Measurements from ENCODE around the gene RCOR2. TPM values are rescaled to one million over a fixed set of nuclear protein-coding genes. Genes with fewer than 3 reads are reported as not detected.

RCOR2 gene
- total RNA-seq, 2 donors from 2014 or later: 0.64 to 3.3 TPM

- Histone ChIP-seq H3K27ac (no peak overlapping the region), H3K9me3 (no peaks in the 10 kb centered on the region), H3K36me3 (peaks cover 31 to 55% of the 10 kb centered on the region in 2 donors), H3K27me3 (replicated peaks; ENCODE audit: insufficient read depth) (no peaks in the 10 kb centered on the region), H3K4me3 (no peak overlapping the region), H3K4me1 (replicated peaks) (no peaks in the 10 kb centered on the region)
- intact Hi-C loops (cut with DNase I): no loop called here
- WGBS: 93% methylated on average over 14 of the region's 14 CpGs
- TF ChIP-seq CTCF (IDR thresholded peaks at IDR 0.05): no peak
- no peak for TF ChIP-seq POLR2A (IDR thresholded peaks at IDR 0.05)
- TF ChIP-seq POLR2AphosphoS5 (IDR thresholded peaks at IDR 0.05): no peak
- DNase-seq (ENCODE audit: low spot score): no peak
Observed at GRCh38 chr11:63903884-63904283, 13.1 kb downstream of the RCOR2 start.

- WGBS: 66% methylated on average over 3 of the region's 3 CpGs
- peaks cover 23 to 64% of the 10 kb centered on the region in 2 donors for H3K36me3 ChIP-seq
Observed at GRCh38 chr11:63901660-63902059, 15.3 kb downstream of the RCOR2 start.

GRCh38 chr11:63897459-63898146 is 19.4 kb downstream of the RCOR2 start:
- DNase-seq (ENCODE audit: low spot score): no peak
- WGBS: 83% methylated on average over 10 of the region's 10 CpGs
- Histone ChIP-seq H3K4me1 (replicated peaks) (no peaks in the 10 kb centered on the region), H3K36me3 (peaks cover 16 to 52% of the 10 kb centered on the region in 2 donors), H3K9me3 (no peaks in the 10 kb centered on the region), H3K27me3 (replicated peaks; ENCODE audit: insufficient read depth) (no peaks in the 10 kb centered on the region), H3K4me3 (no peak overlapping the region), H3K27ac (no peak overlapping the region)
- intact Hi-C loops (cut with DNase I): no loop called here
- TF ChIP-seq POLR2AphosphoS5 (IDR thresholded peaks at IDR 0.05) (no peak), CTCF (IDR thresholded peaks at IDR 0.05) (no peak), POLR2A (IDR thresholded peaks at IDR 0.05) (no peak)

More at GRCh38 chr11:63901660-63902059, 15.3 kb downstream of the RCOR2 start:
- Histone ChIP-seq H3K27me3 (replicated peaks; ENCODE audit: insufficient read depth) (no peaks in the 10 kb centered on the region), H3K9me3 (no peaks in the 10 kb centered on the region), H3K4me1 (replicated peaks) (no peaks in the 10 kb centered on the region), H3K27ac (no peak overlapping the region), H3K4me3 (no peak overlapping the region)
- intact Hi-C loops (cut with DNase I): no loop called here
- TF ChIP-seq POLR2AphosphoS5 (IDR thresholded peaks at IDR 0.05) (no peak), CTCF (IDR thresholded peaks at IDR 0.05) (peak in 1 of 4 experiments; percentile 6), POLR2A (IDR thresholded peaks at IDR 0.05) (no peak)
- DNase-seq (ENCODE audit: low spot score): no peak

GRCh38 chr11:63896071-63896470 is 20.9 kb downstream of the RCOR2 start:
- no peak overlapping the region for H3K4me3 ChIP-seq
- TF ChIP-seq POLR2A (IDR thresholded peaks at IDR 0.05) (no peak), POLR2AphosphoS5 (IDR thresholded peaks at IDR 0.05) (no peak), CTCF (IDR thresholded peaks at IDR 0.05) (no peak)
- H3K27ac ChIP-seq: no peak overlapping the region
- H3K9me3 ChIP-seq: no peaks in the 10 kb centered on the region
- H3K36me3 ChIP-seq: peaks cover 10 to 42% of the 10 kb centered on the region in 2 donors
- no peaks in the 10 kb centered on the region for H3K4me1 ChIP-seq (replicated peaks)
- 78% methylated on average over 4 of the region's 4 CpGs for WGBS
- intact Hi-C loops (cut with DNase I): no loop called here
- no peaks in the 10 kb centered on the region for H3K27me3 ChIP-seq (replicated peaks; ENCODE audit: insufficient read depth)
- DNase-seq (ENCODE audit: low spot score): no peak

GRCh38 chr11:63893355-63893754 is 23.6 kb downstream of the RCOR2 start:
- H3K9me3 ChIP-seq: no peaks in the 10 kb centered on the region
- DNase-seq (ENCODE audit: low spot score): no peak
- WGBS: 97% methylated on average over 6 of the region's 6 CpGs
- H3K27me3 ChIP-seq (replicated peaks; ENCODE audit: insufficient read depth): no peaks in the 10 kb centered on the region
- H3K27ac ChIP-seq: no peak overlapping the region
- intact Hi-C loops (cut with DNase I): no loop called here
- peaks cover 0 to 17% of the 10 kb centered on the region in 2 donors for H3K36me3 ChIP-seq
- TF ChIP-seq POLR2A (IDR thresholded peaks at IDR 0.05) (no peak), CTCF (IDR thresholded peaks at IDR 0.05) (no peak), POLR2AphosphoS5 (IDR thresholded peaks at IDR 0.05) (no peak)
- H3K4me1 ChIP-seq (replicated peaks): peaks cover 11% of the 10 kb centered on the region
- H3K4me3 ChIP-seq: no peak overlapping the region

Measured in prostate gland (tissue), 2 donors.